Measurements from ENCODE around the gene MAEA.
A peak's percentile ranks its signal among the peaks of the same experiment; 100 is the strongest.

GRCh38 chr4:1356181-1356998 is 66.7 kb downstream of the MAEA start:
- TF ChIP-seq CTCF (IDR thresholded peaks at IDR 0.05; ENCODE audit: low read length) (peak; percentile 52), EZH2 (IDR thresholded peaks at IDR 0.05; ENCODE audit: borderline replicate concordance, low read length) (no peak)

All from OCI-LY1 (cell line).